RWPE1 (cell line): ENCODE results near the gene PPP1R11.
A peak's percentile ranks its signal among the peaks of the same experiment; 100 is the strongest.

Source experiments
- CTCF ChIA-PET: fragments of 350-600 bp; sonication (Branson Sonifier 250); formaldehyde crosslinking; extraction: SDS; loops from one replicate; lab custom pipeline; 2021; lab: Yijun Ruan, JAX
- POLR2A ChIA-PET: fragments of 400-600 bp; formaldehyde crosslinking; extraction: SDS; loops from one replicate; lab custom pipeline; 2020; ENCODE audit warnings: antibody characterized with exemption; ENCODE audit not compliant: low non-redundant PET; lab: Yijun Ruan, JAX
- DNase-seq: peaks from one replicate; pipeline ENCODE4 v3.0.0; 2012; ENCODE audit warnings: low spot score
- H3K27ac ChIP-seq: fragments of 450-650 bp; 2 replicates; pipeline ENCODE4 v1.5.1; 2017
- TF ChIP-seq, protein P1 (sequence below): fragments of 450-650 bp; conservative IDR thresholded peaks from 2 replicates; pipeline ENCODE4 v1.5.1; 2017; ENCODE audit warnings: low read depth, mild to moderate bottlenecking

Gene PPP1R11

DNA sequence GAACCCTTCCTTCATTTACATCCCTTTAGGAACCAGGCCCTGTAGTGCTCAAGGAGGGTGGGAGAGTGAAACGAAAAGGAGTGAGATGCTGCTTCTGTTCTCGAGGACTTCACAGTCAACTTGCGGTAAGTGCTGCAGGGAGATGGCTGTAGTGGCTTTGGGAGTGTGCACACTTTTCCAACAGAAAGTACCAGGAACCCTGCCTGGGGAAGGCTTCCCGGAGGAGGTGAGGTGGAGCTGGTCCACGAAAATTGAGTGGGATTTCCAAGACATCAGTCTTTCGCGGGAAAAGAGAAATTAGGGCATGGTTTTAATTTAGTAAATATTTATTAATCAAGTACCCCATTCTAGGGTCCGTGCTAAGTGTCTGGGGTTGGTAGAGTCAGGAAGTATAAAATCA is 33.2 kb downstream of the PPP1R11 start:
- TF ChIP-seq, protein P1, sequence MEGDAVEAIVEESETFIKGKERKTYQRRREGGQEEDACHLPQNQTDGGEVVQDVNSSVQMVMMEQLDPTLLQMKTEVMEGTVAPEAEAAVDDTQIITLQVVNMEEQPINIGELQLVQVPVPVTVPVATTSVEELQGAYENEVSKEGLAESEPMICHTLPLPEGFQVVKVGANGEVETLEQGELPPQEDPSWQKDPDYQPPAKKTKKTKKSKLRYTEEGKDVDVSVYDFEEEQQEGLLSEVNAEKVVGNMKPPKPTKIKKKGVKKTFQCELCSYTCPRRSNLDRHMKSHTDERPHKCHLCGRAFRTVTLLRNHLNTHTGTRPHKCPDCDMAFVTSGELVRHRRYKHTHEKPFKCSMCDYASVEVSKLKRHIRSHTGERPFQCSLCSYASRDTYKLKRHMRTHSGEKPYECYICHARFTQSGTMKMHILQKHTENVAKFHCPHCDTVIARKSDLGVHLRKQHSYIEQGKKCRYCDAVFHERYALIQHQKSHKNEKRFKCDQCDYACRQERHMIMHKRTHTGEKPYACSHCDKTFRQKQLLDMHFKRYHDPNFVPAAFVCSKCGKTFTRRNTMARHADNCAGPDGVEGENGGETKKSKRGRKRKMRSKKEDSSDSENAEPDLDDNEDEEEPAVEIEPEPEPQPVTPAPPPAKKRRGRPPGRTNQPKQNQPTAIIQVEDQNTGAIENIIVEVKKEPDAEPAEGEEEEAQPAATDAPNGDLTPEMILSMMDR, result no peak
- CTCF ChIA-PET, result interaction anchor here (0.6 to 1.1 kb wide), 2 partner anchors 24 to 70 kb away, joined by 3 to 4 read pairs; no protein-coding TSS in a partner anchor
- POLR2A ChIA-PET, result no interaction called here
- no peak overlapping the region for H3K27ac ChIP-seq
- no peak for DNase-seq

DNA sequence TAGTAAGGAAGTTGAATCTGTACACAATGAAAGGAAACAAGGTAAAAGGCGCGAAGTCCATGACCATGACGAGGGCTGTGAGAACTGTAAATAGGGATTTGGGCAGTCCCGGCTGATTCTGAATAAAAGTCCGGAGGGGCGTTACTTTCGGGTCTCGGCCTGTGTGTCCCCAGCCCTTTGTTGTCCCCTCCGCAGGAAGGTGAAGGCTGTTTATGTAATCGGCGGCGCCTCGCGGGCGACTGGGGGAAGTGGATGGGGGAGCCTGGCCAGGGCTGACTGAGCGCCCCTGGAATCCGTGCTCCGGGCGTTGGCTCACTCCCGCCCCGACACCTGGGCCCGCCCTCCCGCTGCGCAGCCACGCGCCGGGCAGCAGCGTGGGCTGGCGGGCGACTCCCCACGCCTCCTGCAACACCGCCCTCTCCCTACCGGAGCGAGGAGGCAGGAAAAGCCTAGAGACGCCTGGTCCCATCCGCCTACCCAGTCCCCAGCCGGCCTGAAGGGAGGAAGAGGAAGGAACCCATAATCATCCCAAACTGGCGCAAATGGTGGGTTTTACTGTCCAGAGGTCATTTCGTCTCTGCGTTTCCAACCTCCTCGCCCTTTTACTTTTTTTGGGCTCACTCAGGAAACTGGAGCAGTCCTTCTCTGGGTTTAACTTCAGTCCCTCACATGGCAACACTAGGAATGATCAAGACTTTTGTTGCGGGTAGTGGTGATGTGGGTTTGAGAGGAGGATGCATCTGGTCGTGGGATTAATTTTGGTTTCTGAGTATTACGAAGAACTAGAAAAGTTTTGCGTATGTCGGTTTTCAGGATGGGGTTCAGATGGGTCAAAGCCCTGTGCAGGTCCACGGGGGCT is 33.8 kb downstream of the PPP1R11 start:
- TF ChIP-seq, protein P1, result no peak
- peak overlapping the region; percentile 73 for H3K27ac ChIP-seq
- ChIA-PET CTCF (interaction anchor here (0.5 to 1.6 kb wide), 3 partner anchors 30 to 112 kb away, joined by 4 to 8 read pairs (median 6); partner anchors contain the start of gene TRIM26), POLR2A (interaction anchor here (1.2 to 1.4 kb wide), 3 partner anchors 26 to 40 kb away, joined by 3 to 9 read pairs (median 5); partner anchors contain the start of genes POLR1H and PPP1R11)
- peak; percentile 74 for DNase-seq

DNA sequence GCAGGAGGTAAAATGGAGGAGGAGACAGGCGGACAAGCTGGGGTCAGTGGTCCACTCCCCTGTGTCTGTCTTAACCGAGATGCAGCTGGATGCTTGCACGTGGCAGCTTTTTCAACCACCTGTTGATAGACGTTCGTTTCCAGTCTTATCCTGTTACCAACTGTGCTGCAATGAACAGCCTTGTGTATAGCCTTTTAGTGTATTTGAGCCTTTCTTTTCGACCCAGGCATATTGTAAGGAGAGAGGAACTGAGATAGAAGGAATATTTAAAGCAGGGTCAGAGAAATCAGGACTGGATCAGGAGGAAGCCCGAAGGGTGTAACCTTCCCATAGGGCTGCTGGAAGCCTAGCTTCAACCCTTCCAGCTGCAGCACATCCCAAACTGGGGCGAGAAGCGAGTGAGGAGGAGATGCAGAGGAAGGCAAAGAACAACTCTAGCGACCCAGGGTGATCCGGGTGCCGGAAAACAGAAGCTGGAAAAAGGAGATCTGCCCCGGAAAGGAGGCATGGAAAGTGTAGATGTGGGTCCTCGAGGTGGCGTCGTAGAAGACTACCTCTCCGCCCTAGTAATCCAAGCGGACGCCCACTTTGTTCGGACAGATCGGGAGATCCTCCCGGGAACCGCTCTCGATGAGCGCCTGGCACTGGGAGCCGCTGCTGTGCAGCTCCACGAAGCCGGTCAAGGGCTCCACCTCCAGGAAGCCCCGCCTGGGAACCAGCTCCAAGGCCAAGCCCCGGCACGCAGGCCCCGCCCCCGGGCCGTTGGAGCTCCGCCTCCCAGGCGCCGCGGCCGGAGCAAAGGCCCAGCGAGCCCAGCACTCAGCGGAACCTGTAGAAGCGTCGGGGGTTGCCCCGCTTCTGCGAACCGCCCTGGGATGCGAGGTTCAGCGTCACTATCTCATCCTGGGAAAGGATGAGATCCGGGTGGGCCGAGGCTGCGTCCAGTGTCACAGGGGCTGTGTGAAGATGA is 34.7 kb downstream of the PPP1R11 start:
- ChIA-PET CTCF (interaction anchor here (0.5 to 1.6 kb wide), 4 partner anchors 30 to 254 kb away, joined by 4 to 8 read pairs (median 6); partner anchors contain the start of gene TRIM26), POLR2A (interaction anchor here (0.7 to 1.4 kb wide), 4 partner anchors 27 to 41 kb away, joined by 3 to 9 read pairs (median 4); partner anchors contain the start of genes POLR1H and PPP1R11)
- TF ChIP-seq, protein P1, result no peak
- DNase-seq, result peak; percentile 93
- H3K27ac ChIP-seq, result peak overlapping the region; percentile 73

DNA sequence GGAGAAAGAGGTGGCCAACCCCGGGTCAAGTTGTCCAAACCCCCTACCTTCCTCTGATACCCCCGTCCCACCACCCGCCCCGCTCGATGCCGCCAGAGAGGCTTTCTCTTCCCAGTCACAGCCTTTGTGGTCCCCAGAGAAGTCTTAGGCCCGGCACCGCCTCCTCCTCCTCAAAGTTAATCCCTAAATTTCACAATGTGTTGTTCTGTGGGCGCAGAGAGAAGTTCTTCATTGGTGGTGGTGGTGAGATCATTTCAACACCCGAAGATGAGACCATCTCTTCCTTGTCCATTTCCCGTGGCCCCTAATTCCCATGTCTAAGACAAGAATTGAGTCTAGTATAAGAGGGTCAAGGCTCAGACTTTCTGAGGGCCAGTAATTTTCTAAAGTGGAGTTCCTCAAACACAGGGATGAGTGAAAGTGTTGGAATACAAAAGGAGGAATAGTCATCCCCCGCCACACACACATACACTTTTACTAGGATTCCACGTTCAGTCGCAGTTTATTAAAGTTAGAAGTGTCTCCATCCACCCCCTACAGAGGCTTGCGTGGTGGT is 35.5 kb downstream of the PPP1R11 start:
- peak overlapping the region; percentile 73 for H3K27ac ChIP-seq
- TF ChIP-seq, protein P1, result no peak
- ChIA-PET CTCF (interaction anchor here (0.6 to 5.0 kb wide), 16 partner anchors 10 to 472 kb away, joined by 3 to 32 read pairs (median 4); partner anchors contain the start of gene TRIM31), POLR2A (interaction anchor here (0.7 to 1.4 kb wide), 2 partner anchors 29 to 42 kb away, joined by 4 to 9 read pairs; partner anchors contain the start of gene POLR1H)
- peak; percentile 17 for DNase-seq

DNA sequence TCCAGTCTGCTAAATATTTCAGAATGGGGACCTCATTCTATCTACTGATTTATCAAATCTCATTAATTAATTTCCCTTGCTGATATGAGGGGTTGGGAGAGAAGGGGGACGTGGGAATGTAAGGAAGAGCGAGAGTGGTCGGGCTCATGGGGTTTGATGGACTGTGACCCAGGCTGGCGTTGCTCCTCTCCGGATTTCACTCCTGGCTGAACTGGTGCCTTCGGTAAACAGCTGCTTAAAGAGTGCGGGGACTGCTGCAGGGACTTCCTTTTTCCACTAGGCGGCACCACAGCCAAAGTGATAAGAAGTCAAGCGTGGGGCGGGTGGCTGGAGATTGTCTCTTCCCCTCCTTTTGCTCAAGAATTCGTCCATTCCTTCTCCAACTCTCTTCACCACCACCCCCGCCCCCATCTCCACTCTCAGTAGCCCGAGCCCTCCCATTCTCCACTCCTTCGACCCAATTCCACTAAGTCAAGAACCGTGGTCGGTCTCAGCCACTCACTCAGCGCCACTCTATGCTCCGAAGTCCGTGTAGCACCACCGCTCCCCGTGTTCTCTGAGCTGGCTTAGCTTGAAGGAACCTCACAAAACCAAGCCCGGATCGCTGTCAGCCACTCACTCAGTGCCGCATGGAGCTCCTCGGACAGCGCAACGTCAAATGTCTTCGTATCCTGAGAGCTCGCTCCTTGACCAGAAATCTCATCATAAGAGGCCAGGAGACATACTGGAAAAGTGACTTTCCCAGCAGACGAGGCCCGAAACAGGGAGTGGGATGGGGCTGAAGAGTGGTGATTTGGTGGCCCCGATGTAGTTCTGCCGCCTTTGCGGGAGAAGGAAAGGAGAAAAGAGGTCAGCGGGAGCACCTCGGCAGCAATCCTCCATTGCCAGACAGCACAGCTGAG is 36.2 kb downstream of the PPP1R11 start:
- TF ChIP-seq, protein P1, result peak; percentile 90
- ChIA-PET POLR2A (no interaction called here), CTCF (interaction anchor here (0.5 to 5.0 kb wide), 23 partner anchors 9 to 1107 kb away, joined by 3 to 32 read pairs (median 5); partner anchors contain the start of gene TRIM31)
- peak; percentile 84 for DNase-seq
- H3K27ac ChIP-seq, result peak overlapping the region; percentile 38
